Measurements from ENCODE around the gene HDHD2. TPM values are rescaled to one million over a fixed set of nuclear protein-coding genes. Genes with fewer than 3 reads are reported as not detected.

The HDHD2 gene
- total and polyA plus RNA-seq, 12 donors: 23.5 to 100 (median 62.5) TPM

DNA sequence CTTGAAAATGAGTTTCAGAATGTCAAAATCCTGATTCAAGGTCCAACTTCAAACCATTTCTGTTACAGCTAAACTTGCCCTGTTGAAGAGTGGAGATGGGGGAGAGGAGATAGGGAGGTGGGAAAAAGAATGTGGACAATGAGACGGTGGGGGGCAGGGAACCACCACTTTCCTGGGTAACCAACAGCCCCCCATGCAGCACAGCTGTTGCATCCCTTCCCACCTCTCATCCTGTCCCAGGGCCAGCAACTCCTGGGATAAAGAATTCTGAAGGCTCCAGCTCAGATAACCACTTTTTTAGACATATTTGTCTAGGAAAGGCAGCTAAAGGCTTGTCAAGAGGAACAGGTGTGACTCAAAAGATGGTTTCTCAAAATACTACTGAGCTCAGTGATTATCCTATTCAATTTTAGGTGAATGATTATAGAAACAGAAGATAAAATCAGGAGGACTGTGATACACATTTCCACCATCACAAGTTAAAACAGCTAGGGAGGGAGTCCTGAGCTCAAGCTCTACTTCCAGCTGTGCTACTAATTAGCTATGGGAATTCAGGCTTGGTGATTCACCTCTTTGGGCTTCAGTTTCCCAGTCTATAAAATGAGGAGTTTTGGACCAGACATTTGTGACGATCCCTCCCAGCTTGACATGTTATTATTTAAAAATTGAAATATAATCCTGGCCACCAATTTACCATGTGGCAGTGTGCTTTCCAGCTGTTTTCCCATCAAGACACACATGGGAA, 36.3 kb downstream of the HDHD2 start:
- H3K27me3 ChIP-seq: no peaks in the 10 kb centered on the region
- peaks cover 0 to 33% of the 10 kb centered on the region in 2 donors for H3K36me3 ChIP-seq (replicated peaks in 1 of 2)
- no peak overlapping the region for H3K4me3 ChIP-seq
- intact Hi-C loops (cut with DNase I): no loop called here
- peaks cover 0 to 8% of the 10 kb centered on the region in 2 donors for H3K4me1 ChIP-seq (replicated peaks in 1 of 2)
- no peaks in the 10 kb centered on the region for H3K9me3 ChIP-seq (replicated peaks in 1 of 3)
- no peak for DNase-seq
- TF ChIP-seq POLR2A (IDR thresholded peaks at IDR 0.05) (no peak), CTCF (IDR thresholded peaks at IDR 0.05) (no peak)
- 89 to 98% (median 96%) methylated on average over 2 of the region's 2 CpGs for WGBS, 4 donors
- no peak overlapping the region for H3K27ac ChIP-seq

DNA sequence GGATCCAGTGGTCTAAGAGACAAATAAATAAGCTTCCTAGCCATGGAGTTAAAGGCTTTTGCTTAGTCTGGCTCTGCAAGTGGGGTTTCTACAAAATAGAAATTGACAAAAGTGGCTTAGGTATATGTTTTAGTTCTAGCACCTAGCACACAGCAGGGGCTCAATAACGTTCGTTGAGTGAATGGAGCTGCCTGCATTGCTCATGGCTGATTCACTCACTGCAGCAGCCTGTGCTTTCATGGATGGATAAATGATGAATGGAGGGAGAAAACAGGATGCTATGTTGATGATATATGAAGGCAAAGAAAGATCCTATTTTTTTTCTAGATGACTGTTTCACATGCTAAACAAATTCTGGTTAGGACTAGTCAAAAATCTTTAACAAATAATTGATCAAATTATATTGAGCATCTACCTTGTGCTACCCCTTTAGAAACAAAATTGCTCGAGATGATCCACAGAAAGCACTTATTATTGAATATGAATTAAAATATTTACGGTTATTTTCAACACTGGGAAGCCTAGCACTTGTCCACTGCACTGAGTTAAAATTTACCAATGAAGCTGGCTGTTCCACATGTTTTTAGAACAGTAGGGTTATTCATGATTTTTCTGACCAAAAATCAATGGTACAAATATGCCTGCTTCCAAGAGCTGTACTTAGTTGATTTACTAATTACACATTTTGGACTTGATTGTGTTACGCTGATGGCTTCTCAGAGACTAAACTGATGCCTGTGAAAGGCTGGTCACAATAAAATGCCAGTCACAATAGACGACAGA, 39.6 kb downstream of the HDHD2 start:
- TF ChIP-seq CTCF (IDR thresholded peaks at IDR 0.05): no peak
- no peak for TF ChIP-seq POLR2A (IDR thresholded peaks at IDR 0.05)
- Histone ChIP-seq H3K9me3 (replicated peaks in 1 of 3) (no peaks in the 10 kb centered on the region), H3K4me1 (replicated peaks in 1 of 2) (no peaks in the 10 kb centered on the region), H3K36me3 (replicated peaks in 1 of 2) (peaks cover 0 to 46% of the 10 kb centered on the region in 2 donors), H3K4me3 (no peak overlapping the region), H3K27me3 (no peaks in the 10 kb centered on the region), H3K27ac (no peak overlapping the region)
- DNase-seq: no peak
- 84 to 88% (median 85%) methylated on average over 6 of the region's 6 CpGs for WGBS, 4 donors
- intact Hi-C loops (cut with DNase I): no loop called here

GRCh38 chr18:47109720-47110119, 40.6 kb downstream of the HDHD2 start:
- H3K4me3 ChIP-seq: no peak overlapping the region
- H3K4me1 ChIP-seq (replicated peaks in 1 of 2): no peaks in the 10 kb centered on the region
- DNase-seq: no peak
- H3K27me3 ChIP-seq: no peaks in the 10 kb centered on the region
- no peak overlapping the region for H3K27ac ChIP-seq
- no peaks in the 10 kb centered on the region for H3K9me3 ChIP-seq (replicated peaks in 1 of 3)
- intact Hi-C loops (cut with DNase I): loop anchor here in 1 of 2 donors (10.0 kb wide), 1 partner anchor 95 kb away; no protein-coding TSS in a partner anchor
- peaks cover 0 to 52% of the 10 kb centered on the region in 2 donors for H3K36me3 ChIP-seq (replicated peaks in 1 of 2)
- 74 to 87% (median 76%) methylated on average over 1 of the region's 1 CpG for WGBS, 4 donors
- TF ChIP-seq POLR2A (IDR thresholded peaks at IDR 0.05) (no peak), CTCF (IDR thresholded peaks at IDR 0.05) (no peak)

DNA sequence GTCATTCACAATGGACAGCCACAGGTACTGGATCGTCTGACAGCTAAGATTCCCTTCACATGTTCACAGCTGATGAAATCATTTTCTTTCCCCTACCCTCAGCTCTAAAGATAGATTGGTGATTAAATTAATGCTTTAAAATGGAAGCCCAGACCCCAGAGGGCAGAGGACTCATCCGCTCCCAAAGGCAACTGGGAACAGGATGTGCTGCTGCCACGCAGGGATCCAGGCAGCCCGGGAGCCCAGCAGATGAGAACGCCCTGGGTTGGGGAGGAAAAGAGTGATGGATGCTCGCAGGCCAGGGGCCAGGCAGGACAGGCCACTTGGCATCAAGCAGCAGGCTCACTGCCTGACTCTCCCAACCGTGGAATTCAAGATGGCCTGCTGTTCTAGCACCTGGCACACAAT, 41.3 kb downstream of the HDHD2 start:
- no peaks in the 10 kb centered on the region for H3K27me3 ChIP-seq
- H3K4me3 ChIP-seq: no peak overlapping the region
- 79 to 91% (median 87%) methylated on average over 7 of the region's 7 CpGs for WGBS, 4 donors
- H3K9me3 ChIP-seq (replicated peaks in 1 of 3): no peaks in the 10 kb centered on the region
- intact Hi-C loops (cut with DNase I): loop anchor here in 1 of 2 donors (10.0 kb wide), 1 partner anchor 96 kb away; no protein-coding TSS in a partner anchor
- DNase-seq: peak in 1 of 7 donors; percentile 62
- no peaks in the 10 kb centered on the region for H3K4me1 ChIP-seq (replicated peaks in 1 of 2)
- peak overlapping the region in 1 of 5 donors; percentile 11 for H3K27ac ChIP-seq
- H3K36me3 ChIP-seq (replicated peaks in 1 of 2): peaks cover 0 to 52% of the 10 kb centered on the region in 2 donors
- TF ChIP-seq POLR2A (IDR thresholded peaks at IDR 0.05): no peak
